CD4-positive, alpha-beta T cell treated with Interleukin-1 beta for 1 hour (primary cell): ENCODE measurements around the gene ZNF362.

Source experiments
- DNase-seq, 2 donors: peaks; one replicate each; pipeline ENCODE4 v3.0.0-alpha.2; 2020 to 2022

The ZNF362 gene

DNA sequence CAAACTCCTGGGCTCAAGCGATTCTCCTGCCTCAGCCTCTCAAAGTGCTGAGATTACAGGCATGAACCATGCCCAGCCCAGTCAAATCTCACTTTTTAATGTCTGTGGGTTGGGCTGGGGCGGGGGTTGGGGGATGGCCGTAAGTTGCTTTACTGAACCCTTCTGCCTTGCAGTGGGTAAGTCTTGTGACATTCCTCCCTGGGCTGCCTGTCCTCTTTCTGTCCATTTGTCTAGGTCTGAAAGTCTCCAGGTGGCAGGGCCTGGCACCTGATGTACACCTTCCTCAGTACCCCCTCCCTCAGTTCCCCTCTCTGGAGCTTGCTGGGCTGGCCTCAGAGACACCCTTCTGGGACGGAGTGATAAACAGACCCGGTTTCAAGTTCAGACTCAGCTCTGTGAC, 13.3 kb downstream of the ZNF362 start:
- no peak for DNase-seq

DNA sequence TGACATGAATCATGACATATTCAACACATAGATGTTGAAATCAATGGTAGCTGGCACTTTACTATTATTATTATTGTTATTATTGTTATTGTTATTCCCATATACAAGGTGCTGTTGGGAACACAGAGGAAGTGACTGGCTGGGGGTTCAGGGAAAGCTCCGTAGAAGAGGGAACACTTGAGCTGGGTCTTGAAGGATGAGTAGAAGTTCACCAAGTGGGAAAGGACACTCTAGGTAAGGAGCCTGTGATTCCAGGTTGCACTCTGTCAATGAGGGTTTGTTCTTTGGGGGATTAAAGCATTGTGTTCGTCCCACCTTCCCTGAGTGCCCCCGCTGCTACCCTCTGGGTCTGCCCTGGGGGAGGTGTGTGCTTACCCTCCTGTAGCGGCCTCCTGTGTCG, 14.1 kb downstream of the ZNF362 start:
- DNase-seq = no peak

DNA sequence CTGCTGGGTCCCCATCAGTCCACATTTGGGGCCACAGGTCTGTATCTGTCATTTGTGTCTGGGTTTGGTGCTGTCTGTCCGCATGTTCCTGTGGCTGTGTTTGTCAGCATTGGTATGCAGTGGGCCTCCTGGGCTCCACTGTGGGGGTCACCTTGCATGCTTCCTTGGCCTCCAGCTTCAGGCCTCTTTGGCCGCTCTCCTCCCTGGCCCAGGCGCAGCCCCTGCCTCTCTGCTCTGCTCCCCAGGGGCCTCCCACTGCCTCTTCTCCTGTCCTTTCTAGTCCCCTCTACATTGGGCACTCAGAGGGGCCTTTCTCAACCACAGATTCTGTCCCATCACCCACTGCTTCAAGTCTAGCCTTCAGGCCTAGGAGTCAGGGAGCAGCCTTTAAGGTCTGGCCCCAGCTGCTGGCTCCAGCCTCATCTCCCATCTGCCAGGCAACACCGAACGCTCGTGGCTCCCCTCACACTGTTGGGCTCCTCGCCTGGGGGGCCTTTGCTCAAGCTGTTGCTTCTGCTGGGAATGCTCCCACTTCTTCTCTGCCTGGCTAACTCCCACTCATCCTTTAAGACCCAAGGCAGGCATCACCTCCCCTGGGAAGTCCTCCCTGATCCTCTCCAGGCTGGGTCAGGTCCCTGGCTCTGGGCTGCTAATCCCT, 14.6 kb downstream of the ZNF362 start:
- DNase-seq = no peak

DNA sequence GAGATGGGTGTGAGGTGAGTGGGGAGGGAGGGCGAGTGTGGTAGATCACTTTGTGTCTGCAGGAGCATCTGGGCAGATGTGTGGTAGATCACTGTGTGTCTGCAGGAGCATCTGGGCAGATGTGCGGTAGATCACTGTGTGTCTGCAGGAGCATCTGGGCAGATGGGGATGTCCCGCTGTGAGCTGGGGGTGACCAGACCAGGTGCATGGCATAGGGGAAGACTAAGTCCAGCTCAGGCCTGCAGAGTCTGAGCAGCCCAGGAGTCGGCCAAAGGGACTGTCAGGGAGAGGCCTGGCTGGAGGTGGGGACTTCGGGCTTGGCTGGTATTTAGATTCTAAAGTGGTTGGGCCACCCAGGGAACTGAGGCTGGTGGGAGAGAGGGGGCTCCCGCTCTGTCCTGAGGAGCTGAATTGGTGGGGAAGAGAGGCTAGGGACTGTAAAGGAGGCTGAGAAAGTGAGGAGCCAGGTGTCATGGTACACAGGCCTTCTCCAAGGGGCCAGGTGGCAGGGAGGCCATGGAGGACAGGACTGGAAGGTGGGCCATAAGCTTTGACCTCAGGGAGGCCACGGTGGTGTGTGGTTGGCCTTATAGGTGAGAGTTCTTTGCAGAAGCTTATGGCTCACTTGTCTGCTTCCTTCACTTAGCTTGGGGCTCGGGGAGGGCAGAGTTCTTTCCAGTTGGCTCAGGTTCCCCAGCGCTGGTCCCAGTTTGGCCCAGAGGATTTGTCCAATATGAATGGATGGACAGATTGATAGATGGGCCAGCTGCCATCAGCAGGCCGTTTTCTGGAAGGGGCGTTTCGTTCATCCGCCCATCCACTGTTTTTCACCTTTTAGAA, 15.6 kb downstream of the ZNF362 start:
- no peak for DNase-seq

DNA sequence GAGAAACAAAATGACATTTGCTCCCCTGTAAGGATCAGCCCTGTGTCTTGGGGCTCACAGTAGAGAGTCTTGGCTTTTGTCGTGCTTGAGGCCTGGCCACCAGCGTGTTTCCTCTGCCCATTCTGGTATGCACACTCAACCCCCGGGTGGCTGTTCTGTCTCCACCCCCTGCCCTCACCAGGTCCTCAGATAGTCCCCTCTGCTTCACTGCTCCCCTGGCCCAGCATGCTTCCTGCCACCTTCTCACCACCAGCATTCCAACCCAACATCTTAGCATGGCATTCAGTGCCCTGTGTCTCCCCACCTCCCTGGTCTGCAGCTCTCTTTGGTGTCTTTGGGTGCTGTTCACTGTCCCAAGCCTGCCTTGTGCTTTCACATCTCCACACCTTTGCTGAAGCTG, 16.2 kb downstream of the ZNF362 start:
- no peak for DNase-seq

DNA sequence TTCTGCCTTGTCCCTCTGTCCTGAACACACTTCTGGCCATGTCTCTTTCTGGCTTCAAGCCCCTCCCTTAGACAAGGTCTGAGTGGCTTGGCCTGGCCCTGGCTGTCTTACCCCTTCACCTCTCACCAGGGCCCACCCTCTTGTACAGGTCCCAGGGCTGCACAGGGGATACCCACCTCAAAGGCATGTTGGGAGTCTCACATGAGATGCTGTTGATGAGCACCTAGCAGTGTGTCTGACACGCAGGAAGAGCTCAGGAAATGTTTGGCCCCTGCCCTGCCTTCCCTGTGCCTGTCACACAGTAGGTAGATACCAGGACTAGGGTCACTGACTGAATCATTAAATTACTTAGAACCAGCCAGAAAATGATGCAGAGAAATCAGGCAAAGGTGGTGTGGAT, 16.6 kb downstream of the ZNF362 start:
- DNase-seq = no peak

DNA sequence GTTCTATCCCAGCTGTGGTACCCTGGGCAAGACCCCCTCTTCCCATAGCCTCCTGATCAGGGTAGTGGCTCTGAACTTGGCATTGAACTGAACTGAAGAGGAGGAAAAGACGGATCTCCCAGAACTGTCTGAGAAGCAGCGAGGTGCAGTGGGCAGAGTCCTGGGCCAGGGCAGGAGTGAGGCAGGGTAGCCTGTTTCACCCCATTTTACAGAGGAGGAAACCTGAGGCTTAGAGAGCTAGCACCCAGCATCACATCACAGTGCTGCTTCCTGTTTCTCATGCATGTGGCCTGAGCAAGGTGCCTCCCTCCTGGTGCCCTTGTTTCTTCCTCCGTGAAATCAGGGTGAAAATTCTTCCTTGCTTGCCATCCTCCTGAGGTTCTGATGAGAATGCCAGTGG, 17.1 kb downstream of the ZNF362 start:
- peak in 1 of 2 donors; percentile 16 for DNase-seq

DNA sequence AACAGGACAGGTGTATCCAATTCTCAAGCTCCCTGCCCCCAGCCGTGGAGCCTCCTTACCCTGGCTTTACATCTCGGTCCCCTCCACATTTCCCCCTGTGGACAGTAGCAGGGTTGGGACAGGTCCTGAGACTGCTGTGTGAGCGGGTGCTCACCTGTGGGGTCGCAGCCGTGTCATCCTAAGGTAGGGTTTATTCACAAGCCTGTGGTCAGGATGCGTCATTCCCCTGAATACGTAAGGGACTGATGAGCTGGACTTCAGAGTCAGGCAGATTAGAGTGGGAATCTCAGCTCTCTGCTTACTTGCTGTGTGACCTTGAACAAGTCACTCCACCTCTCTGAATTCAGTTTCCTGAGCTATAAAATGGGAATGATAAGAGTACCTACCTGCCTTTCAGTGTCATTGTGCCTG, 17.7 kb downstream of the ZNF362 start:
- no peak for DNase-seq

DNA sequence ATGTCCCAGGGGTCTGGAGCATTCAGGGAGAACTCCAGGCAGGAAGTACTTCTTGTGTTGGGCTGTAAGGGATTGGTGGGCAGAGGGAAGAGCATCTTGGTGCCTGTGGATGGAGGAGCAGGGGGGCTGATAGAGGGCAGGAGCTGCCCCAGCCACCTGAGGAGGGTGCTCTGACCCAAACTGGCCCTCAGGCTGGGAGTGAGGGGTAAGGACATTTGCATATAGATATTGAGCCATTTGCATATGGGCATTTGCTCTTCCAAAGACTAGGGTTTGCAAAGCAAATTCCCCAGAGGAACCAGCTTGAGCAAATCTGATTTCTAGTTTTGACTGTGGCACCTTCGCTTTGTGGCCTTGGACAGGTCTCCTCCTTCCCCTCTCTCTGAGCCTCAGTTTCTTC, 18.2 kb downstream of the ZNF362 start:
- no peak for DNase-seq

DNA sequence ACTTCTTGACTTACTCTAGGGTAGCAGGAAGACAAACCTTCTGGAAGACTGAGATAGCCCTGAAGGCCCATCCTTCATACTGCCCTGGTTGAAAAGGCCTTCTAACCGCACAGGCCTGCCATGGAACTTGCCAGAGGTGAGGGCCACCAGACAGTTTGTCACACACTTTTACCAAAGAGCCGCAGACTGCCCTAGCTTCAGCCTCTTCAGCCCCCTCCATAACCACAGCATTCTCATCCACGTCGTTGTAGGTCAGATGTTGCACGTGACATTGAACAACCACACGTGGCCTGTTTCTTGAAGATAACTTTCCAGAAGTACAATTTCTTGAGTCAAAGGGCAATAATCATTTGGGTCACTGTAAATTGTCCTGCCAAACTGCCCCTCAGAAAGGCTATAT, 18.9 kb downstream of the ZNF362 start:
- no peak for DNase-seq

DNA sequence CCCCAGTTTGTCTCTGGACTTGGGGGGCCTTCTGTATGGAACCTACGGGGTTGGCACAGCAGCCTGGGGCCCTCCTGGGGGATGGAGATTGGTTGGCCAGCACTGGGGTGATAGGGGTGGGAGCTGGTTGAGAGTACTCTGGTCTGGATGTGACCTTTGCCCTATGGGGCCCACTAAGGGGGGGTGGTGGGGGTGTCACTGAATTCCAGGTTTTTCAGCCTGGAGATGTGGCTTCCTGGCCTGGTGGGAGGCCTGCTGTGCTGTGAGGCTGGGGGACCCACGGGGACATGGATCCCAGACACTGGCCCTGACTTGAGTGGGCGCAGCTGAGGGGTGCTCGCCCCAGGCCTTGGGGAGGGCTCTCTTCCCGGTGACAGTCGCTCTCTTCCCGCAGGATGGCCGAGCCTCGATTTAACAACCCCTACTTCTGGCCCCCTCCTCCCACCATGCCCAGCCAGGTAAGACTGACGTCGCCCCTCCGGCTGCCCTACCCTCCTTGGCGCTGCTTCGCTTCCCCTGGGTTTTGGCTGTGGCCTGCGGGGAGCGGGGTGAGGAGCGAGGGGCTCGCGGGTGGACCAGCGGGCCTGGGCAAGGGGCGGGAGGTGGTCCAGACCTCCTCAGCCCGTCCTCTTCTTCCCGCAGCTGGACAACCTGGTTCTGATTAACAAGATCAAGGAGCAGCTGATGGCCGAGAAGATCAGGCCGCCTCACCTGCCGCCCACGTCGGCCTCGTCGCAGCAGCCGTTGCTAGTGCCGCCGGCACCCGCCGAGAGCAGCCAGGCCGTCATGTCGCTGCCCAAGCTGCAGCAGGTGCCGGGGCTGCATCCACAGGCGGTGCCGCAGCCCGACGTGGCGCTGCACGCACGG, 19.6 kb downstream of the ZNF362 start:
- DNase-seq = no peak

DNA sequence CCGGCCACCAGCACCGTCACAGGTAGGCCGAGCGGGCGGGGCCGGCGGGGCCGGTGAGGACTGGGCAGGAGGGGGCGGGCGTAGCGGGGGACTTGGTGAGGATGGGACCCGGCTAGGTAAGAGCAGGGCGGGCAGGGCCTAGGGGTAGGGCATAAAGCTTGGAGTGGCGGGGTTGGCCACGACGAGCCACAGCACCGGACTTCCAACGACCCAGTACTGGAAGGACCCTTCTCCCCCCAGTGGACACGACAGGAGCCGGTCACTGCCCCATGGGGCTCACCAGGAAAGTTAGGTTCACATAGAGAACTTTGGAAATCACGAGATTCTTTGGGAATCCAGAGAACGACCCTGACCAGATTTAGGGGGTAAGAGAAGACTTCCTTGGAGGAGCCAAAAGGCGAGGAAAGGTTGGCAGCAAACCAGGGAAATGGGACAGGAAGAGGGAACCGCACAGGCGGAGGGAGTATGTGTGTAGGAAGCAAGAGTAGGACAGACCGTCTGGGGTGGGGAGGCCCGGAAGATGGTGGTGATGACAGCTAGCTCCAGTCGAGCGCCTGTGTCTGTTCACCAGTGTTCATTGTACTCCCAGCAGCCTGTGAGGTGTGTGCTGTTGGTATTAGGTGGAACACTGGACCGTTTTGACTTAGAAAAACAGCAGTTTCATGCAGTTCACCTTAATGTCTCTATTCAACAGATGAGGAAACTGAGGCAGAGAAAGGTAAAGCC, 20.4 kb downstream of the ZNF362 start:
- no peak for DNase-seq

DNA sequence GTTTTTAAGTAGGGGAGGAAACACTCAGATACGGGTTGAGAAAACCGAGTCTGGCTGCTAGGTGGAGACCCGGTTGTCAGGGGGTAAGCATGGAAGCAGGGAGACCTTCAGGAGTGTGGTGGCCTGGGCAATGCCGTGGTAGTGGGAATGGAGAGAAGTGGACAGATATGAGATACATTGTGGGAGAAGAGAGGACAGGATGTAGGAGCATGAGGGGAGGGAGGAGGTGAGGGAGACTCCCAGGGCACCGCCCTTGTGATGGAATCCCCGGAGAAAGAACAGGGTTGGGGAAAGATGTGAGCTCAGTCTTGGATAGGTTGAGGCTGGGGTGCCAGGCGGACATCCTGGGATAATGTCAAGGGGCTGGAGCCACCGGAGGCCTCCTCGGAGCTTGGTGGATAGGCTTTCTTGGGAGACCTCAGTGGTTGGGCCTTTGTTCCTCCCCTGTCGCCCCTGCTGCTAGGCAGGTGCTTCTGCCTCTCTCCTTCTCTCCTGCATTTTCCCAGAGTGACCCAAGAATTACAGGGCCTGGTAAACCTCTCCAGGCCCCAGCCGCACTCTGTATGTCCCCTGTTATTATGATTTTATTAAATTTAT, 21.3 kb downstream of the ZNF362 start:
- DNase-seq = no peak

DNA sequence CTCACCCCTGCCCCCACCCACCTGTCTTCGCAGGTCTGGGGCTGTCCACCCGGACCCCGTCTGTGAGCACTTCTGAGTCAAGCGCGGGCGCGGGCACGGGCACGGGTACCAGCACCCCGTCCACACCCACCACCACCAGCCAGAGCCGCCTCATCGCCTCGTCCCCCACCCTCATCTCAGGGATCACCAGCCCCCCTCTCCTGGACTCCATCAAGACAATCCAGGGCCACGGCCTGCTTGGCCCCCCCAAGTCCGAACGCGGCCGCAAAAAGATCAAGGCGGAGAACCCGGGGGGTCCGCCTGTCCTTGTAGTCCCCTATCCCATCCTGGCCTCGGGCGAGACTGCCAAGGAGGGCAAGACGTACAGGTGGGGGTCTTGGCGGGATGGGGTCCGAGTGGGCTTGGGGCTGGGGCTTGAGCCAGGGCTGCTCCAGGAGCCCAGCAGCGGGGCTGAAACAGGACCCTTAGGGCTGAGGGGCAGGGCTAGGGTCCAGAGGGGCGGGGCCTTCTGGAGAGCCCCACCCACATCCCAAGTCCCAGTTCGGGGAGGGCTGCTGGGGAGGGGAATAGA, 23.9 kb downstream of the ZNF362 start:
- DNase-seq = no peak

DNA sequence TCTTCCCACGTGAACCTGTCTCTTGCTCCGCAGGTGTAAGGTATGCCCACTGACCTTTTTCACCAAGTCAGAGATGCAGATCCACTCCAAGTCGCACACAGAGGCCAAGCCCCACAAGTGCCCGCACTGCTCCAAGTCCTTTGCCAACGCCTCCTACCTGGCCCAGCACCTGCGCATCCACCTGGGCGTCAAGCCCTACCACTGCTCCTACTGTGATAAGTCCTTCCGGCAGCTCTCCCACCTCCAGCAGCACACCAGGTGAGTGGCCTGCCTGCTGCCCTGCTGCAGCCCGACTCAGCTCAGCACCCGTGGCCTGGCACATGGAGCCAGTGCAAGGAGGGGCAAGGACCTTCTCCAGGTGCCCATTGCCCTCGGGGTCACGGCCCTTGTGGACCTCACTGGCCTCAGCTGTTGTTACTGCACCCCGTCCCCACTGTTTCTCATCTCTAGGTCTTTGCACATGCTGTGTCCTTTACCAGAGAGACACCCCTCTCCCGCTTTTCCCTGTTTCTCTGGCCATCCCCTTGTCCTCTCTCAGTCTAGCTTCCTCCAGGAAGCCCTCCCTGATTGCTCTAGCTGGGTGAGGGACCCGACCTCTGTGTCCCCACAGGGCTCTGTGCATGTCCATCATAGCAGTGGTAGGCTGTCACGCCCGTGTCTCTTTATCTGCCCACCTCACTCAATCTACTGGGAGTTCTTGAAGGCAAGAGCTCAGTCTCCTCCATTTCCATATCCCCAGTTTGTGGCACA, 25.4 kb downstream of the ZNF362 start:
- DNase-seq = no peak

DNA sequence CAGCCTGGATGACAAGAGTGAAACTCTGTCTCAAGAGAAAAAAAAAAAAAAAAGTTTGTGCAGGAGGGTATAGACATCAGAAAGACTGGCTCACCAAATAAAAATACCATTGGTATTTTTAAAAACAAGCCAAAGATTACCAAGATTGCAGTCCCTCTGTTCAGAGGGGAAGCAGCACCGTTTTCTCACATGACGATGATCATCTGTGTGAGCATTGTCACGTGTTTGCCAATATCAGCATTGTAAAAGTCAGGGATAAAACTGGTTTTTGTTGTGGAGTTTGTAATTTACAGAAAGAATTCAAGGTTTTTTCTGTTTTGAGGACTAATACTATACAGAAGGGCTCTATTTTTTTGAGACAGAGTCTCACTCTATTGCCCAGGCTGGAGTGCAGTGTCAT, 26.5 kb downstream of the ZNF362 start:
- no peak for DNase-seq

DNA sequence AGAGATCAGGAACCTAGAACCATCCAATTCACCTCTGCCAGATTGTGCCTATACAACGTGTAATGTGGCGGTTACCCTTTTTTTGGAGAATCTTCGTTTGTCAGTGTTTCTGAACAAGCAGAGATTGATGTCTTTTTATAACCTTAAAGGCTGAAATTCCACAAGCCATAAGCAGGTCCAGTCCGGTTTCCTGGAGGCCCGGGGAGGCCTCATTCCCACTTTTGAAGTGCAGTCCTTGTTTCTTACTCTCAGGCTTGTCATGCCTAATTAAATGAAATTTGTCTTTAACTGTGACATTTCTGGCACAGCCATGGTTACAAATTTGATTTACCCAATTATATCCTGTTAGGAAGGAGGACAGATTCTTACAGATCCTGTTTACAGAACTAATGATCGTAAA, 27.8 kb downstream of the ZNF362 start:
- no peak for DNase-seq

DNA sequence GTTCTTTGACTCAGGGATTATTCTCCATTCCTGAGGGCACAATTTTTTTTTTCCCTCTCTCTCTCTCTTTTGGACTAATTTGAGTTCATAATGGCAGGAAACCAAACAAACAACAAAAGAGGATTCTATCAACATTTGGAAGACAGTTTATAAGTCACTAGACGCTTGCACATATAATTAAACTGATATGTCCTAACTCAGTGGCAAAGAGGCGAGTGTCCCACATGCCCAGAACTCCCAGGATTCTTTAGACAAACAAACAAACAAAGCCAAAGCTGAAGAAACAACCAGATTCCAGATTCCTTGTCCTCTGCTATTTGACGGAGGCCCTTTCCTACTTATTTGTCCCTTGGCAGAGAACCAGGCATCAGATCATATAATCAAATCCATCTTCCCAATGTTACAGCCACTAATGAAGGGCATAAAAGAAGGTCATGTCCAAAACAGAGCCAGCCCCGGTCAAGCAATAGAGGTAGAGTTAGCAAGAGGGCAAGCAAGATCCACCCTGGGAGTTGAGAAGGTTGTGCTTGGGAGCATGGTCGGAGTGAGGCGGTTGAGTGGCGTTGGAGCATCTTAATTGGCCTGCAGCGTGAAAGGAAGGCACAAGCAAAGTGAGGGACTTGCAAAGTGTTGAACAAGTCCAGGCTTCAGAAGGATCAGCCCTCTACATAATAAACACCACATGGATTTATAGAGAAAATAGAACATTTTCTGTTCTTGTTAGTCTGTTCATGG, 30.3 kb downstream of the ZNF362 start:
- no peak for DNase-seq

DNA sequence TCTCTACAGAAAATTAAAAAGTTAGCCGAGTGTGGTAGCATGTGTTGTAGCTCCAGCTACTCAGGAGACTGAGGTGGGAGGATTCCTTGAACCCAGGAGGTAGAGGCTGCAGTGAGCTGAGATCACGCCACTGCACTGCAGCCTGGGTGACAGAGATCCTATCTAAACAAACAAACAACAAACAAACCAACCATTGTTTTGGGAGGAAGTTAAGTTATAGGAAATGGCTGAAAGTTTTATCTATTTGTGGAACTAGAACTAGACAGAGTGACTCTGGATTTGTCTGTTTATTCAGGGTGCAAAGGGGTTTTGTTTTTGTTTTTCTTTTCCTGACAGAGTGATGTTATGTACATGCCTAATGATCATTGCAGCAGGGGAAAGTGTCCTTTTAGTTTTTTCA, 31.0 kb downstream of the ZNF362 start:
- no peak for DNase-seq

DNA sequence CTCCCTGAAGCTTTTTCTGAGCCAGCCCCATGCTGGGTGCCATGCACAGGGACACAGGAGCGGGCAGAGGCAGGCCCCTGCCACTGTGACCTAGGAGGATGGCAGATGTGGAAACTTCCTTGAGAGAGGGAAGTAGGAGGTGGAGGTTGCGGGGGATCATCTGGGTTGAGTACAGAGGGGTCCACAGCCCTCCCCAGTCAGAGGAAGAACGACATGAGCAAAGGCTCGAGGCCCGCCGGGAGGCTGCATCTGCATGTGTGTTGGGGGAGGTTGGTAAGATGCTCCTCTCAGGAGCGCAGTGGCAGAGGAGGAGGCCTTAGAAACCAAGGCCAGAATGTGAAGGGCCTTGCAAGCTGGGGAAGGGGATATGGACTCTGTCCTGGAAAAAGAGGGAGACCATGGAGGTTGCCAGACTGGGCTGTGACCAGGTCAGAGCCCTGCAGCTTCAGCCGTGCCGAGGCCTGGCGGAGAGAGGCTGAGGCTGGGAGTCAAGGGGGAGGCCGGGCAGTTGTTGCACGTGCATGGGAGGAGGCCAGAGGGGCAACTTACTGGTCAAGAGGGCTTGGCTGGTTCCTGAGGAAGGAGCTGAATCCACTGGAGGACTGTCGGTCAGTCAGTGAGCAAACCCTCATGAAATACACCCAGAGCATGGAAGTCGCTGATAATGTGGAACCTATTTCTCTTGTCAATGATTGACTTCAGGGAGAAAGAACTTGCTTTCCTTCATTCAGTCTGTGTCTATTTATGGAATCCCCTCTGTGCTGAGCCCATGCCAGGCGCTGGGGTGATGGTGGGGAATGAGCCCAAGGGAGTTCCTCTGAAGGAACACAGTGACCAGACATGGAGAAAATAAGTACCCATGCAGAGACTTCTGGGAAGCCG, 32.9 kb downstream of the ZNF362 start:
- no peak for DNase-seq
